HEK293 (cell line): ENCODE results near the gene STMN1.

Experiments
- CTCF ChIA-PET: fragments of 350-600 bp; formaldehyde crosslinking; extraction: SDS; loops from one replicate; lab custom pipeline; 2021; ENCODE audit warnings: antibody characterized with exemption; lab: Yijun Ruan, JAX
- POLR2A ChIA-PET: fragments of 300-600 bp; formaldehyde crosslinking; extraction: SDS; loops from one replicate; lab custom pipeline; 2020; ENCODE audit warnings: antibody characterized with exemption, inconsistent platforms; lab: Yijun Ruan, JAX
- H3K27ac ChIP-seq: fragments of 200-500 bp; sonication (Bioruptor generic); 2 replicates; pipeline ENCODE4 v1.5.1; 2014; ENCODE audit warnings: low read depth, low read length, control low read depth, inconsistent platforms; ENCODE audit errors: extremely low read depth
- H3K36me3 ChIP-seq, 2 experiments: fragments of 200-500 bp in 1 of 2; sonication (Bioruptor generic) in 1 of 2; 1 replicate in 1 of 2; 2 replicates in 1 of 2; pipeline ENCODE4 v1.5.1; 2014 to 2017; ENCODE audit warnings: inconsistent platforms in 2 of 2, low read length in 2 of 2; ENCODE audit not compliant: control insufficient read depth in 2 of 2, insufficient read depth in 1 of 2
- H3K4me1 ChIP-seq: fragments of 200-500 bp; sonication (Bioruptor generic); 2 replicates; pipeline ENCODE4 v1.5.1; 2014; ENCODE audit warnings: mild to moderate bottlenecking, low read length, inconsistent platforms; ENCODE audit not compliant: control insufficient read depth, insufficient read depth
- H3K4me3 ChIP-seq: 2 replicates; pipeline ENCODE4 v1.5.1; 2011; ENCODE audit warnings: low read depth, mild to moderate bottlenecking, control low read depth, low read length, moderate library complexity
- H3K9me3 ChIP-seq: fragments of 200-500 bp; sonication (Bioruptor generic); 2 replicates; pipeline ENCODE4 v1.5.1; 2014; ENCODE audit warnings: low read depth, low read length, inconsistent platforms; ENCODE audit not compliant: control insufficient read depth, insufficient read depth
- AEBP2 ChIP-seq: fragments of 450-650 bp; formaldehyde crosslinking; IDR thresholded peaks from 2 replicates; pipeline ENCODE4 v1.5.1; 2016; ENCODE audit warnings: missing biosample characterization, missing genetic modification characterization, borderline replicate concordance
- ATF2 ChIP-seq: fragments of 450-650 bp; formaldehyde crosslinking; IDR thresholded peaks from 2 replicates; pipeline ENCODE4 v1.5.1; 2016; ENCODE audit warnings: missing biosample characterization, missing genetic modification characterization, low read depth
- ELK4 ChIP-seq: IDR thresholded peaks from 2 replicates; pipeline ENCODE4 v1.6.1; 2011; ENCODE audit warnings: mild to moderate bottlenecking, low read depth, low read length, borderline replicate concordance
- PRDM2 ChIP-seq: fragments of 450-650 bp; formaldehyde crosslinking; IDR thresholded peaks from 2 replicates; pipeline ENCODE4 v1.5.1; 2016; ENCODE audit warnings: missing biosample characterization, missing genetic modification characterization, borderline replicate concordance
- SP2 ChIP-seq: fragments of 450-650 bp; formaldehyde crosslinking; IDR thresholded peaks from 2 replicates; pipeline ENCODE4 v1.5.1; 2016; ENCODE audit warnings: missing biosample characterization, missing genetic modification characterization
- YY1 ChIP-seq: fragments of 450-650 bp; formaldehyde crosslinking; IDR thresholded peaks from 2 replicates; pipeline ENCODE4 v1.5.1; 2018; ENCODE audit warnings: missing biosample characterization, missing genetic modification characterization
- ZEB2 ChIP-seq: fragments of 450-650 bp; formaldehyde crosslinking; IDR thresholded peaks from 2 replicates; pipeline ENCODE4 v1.5.1; 2016; ENCODE audit warnings: missing biosample characterization, missing genetic modification characterization
- ZIC2 ChIP-seq: fragments of 450-650 bp; formaldehyde crosslinking; IDR thresholded peaks from 2 replicates; pipeline ENCODE4 v1.5.1; 2016; ENCODE audit warnings: missing biosample characterization, missing genetic modification characterization
- ZNF114 ChIP-seq: fragments of 450-650 bp; formaldehyde crosslinking; IDR thresholded peaks from 2 replicates; pipeline ENCODE4 v1.5.0; 2017; ENCODE audit warnings: missing biosample characterization, missing genetic modification characterization
- ZNF302 ChIP-seq: fragments of 450-650 bp; formaldehyde crosslinking; IDR thresholded peaks from 2 replicates; pipeline ENCODE4 v1.5.1; 2016; ENCODE audit warnings: missing biosample characterization, missing genetic modification characterization, low read depth
- ZNF404 ChIP-seq: fragments of 450-650 bp; formaldehyde crosslinking; IDR thresholded peaks from 2 replicates; pipeline ENCODE4 v1.5.1; 2017; ENCODE audit warnings: missing biosample characterization, missing genetic modification characterization
- ZNF529 ChIP-seq: fragments of 450-650 bp; formaldehyde crosslinking; IDR thresholded peaks from 2 replicates; pipeline ENCODE4 v1.5.1; 2017; ENCODE audit warnings: missing genetic modification characterization, missing biosample characterization; ENCODE audit not compliant: insufficient replicate concordance
- ZNF560 ChIP-seq: fragments of 450-650 bp; formaldehyde crosslinking; IDR thresholded peaks from 2 replicates; pipeline ENCODE4 v1.5.1; 2017; ENCODE audit warnings: missing biosample characterization, missing genetic modification characterization, borderline replicate concordance
- ZNF571 ChIP-seq: fragments of 450-650 bp; formaldehyde crosslinking; IDR thresholded peaks from 2 replicates; pipeline ENCODE4 v1.5.0; 2017; ENCODE audit warnings: missing biosample characterization, missing genetic modification characterization
- ZNF664 ChIP-seq: fragments of 450-650 bp; formaldehyde crosslinking; IDR thresholded peaks from 2 replicates; pipeline ENCODE4 v1.5.1; 2016; ENCODE audit warnings: missing biosample characterization, missing genetic modification characterization
- ZNF747 ChIP-seq: fragments of 450-650 bp; formaldehyde crosslinking; IDR thresholded peaks from 2 replicates; pipeline ENCODE4 v1.5.1; 2016; ENCODE audit warnings: missing biosample characterization, missing genetic modification characterization
- ZNF837 ChIP-seq: fragments of 450-650 bp; formaldehyde crosslinking; IDR thresholded peaks from 2 replicates; pipeline ENCODE4 v1.5.1; 2016; ENCODE audit warnings: missing biosample characterization, missing genetic modification characterization
- ZSCAN30 ChIP-seq: fragments of 450-650 bp; IDR thresholded peaks from 2 replicates; pipeline ENCODE4 v1.5.1; 2018; ENCODE audit warnings: missing biosample characterization, mild to moderate bottlenecking, missing genetic modification characterization, moderate library complexity
- TF ChIP-seq, protein P1 (sequence below): fragments of 450-650 bp; formaldehyde crosslinking; IDR thresholded peaks from 2 replicates; pipeline ENCODE4 v1.5.1; 2016; ENCODE audit warnings: missing biosample characterization, missing genetic modification characterization
- TF ChIP-seq, protein P2 (sequence below): fragments of 450-650 bp; formaldehyde crosslinking; IDR thresholded peaks from 2 replicates; pipeline ENCODE4 v1.5.1; 2016; ENCODE audit warnings: missing biosample characterization, missing genetic modification characterization

The STMN1 gene

GRCh38 chr1:25881266-25881665 lies 25.0 kb downstream of the STMN1 start (continued):
- TF ChIP-seq ATF2 (tag by site-specific recombination) (no peak), ZEB2 (tag by site-specific recombination) (no peak), ZNF571 (tag by site-specific recombination) (no peak)

DNA sequence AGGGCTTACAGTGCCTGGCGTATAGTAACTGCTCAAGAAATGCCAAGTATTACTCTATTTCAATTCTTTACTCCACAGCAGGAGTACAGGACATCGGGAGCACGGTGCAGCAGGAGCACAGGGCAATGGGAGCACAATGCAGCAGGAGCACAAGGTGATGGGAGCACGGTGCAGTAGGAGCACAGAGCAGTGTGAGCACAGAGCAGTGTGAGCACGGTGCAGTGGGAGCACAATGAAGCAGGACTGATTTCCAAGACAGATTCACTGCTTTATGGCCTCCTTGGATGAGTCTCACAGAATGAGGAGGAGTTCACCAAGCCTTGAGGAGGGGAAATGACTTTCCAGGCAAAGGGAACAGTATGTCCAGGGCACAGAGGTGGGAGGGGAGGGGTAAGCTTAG lies 25.7 kb downstream of the STMN1 start:
- no peak overlapping the region for H3K27ac ChIP-seq
- no peak overlapping the region for H3K4me3 ChIP-seq
- no peaks in the 10 kb centered on the region for H3K36me3 ChIP-seq
- ChIA-PET POLR2A (no interaction called here), CTCF (interaction anchor here (1.2 kb wide), 1 partner anchor 12 kb away, joined by 5 read pairs; no protein-coding TSS in a partner anchor)
- H3K4me1 ChIP-seq, result no peaks in the 10 kb centered on the region
- TF ChIP-seq ZNF404 (tag by site-specific recombination) (no peak), ZNF664 (tag by site-specific recombination) (peak; percentile 83), YY1 (no peak)
- H3K9me3 ChIP-seq, result no peaks in the 10 kb centered on the region

DNA sequence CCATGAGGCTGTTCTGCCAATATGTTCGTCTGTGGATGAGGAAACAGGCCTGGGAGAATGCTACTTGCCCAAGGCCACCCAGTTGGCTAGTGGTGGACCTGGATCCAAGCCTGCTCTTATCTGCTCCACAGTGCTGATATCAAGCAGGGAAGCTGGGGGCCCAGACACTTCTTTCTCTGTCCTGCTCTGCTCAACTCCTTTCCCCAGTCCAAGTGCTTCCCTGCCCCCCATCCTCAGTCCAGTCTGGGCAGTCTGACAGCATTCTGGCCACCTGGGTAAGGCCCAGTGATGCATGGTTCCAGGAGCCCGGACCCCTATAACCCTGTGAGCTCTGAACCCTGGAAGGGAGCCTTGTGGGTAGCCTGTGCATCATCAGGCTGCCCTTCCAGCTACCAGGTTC lies 26.5 kb downstream of the STMN1 start:
- ChIA-PET POLR2A (no interaction called here), CTCF (interaction anchor here (1.2 to 1.5 kb wide), 2 partner anchors 11 to 13 kb away, joined by 4 to 5 read pairs; no protein-coding TSS in a partner anchor)
- H3K4me3 ChIP-seq, result no peak overlapping the region
- no peaks in the 10 kb centered on the region for H3K4me1 ChIP-seq
- H3K27ac ChIP-seq, result no peak overlapping the region
- no peaks in the 10 kb centered on the region for H3K9me3 ChIP-seq
- H3K36me3 ChIP-seq, result no peaks in the 10 kb centered on the region
- TF ChIP-seq, protein P1, sequence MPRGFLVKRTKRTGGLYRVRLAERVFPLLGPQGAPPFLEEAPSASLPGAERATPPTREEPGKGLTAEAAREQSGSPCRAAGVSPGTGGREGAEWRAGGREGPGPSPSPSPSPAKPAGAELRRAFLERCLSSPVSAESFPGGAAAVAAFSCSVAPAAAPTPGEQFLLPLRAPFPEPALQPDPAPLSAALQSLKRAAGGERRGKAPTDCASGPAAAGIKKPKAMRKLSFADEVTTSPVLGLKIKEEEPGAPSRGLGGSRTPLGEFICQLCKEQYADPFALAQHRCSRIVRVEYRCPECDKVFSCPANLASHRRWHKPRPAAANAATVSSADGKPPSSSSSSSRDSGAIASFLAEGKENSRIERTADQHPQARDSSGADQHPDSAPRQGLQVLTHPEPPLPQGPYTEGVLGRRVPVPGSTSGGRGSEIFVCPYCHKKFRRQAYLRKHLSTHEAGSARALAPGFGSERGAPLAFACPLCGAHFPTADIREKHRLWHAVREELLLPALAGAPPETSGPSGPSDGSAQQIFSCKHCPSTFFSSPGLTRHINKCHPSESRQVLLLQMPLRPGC (tag by site-specific recombination), result no peak
- TF ChIP-seq ZNF747 (tag by site-specific recombination) (no peak), AEBP2 (tag by site-specific recombination) (no peak), ZIC2 (tag by site-specific recombination) (no peak), ELK4 (no peak), ZNF114 (no peak), PRDM2 (tag by site-specific recombination) (no peak), SP2 (no peak), ZNF302 (no peak), ZNF837 (tag by site-specific recombination) (no peak), ZSCAN30 (tag by site-specific recombination) (no peak), ZNF529 (no peak), ZNF560 (tag by site-specific recombination) (no peak)
- TF ChIP-seq, protein P2, sequence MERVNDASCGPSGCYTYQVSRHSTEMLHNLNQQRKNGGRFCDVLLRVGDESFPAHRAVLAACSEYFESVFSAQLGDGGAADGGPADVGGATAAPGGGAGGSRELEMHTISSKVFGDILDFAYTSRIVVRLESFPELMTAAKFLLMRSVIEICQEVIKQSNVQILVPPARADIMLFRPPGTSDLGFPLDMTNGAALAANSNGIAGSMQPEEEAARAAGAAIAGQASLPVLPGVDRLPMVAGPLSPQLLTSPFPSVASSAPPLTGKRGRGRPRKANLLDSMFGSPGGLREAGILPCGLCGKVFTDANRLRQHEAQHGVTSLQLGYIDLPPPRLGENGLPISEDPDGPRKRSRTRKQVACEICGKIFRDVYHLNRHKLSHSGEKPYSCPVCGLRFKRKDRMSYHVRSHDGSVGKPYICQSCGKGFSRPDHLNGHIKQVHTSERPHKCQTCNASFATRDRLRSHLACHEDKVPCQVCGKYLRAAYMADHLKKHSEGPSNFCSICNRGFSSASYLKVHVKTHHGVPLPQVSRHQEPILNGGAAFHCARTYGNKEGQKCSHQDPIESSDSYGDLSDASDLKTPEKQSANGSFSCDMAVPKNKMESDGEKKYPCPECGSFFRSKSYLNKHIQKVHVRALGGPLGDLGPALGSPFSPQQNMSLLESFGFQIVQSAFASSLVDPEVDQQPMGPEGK (tag by site-specific recombination), result no peak
